Measurements from ENCODE around the gene CARD11. TPM values are rescaled to one million over a fixed set of nuclear protein-coding genes. Genes with fewer than 3 reads are reported as not detected.

CARD11 gene
- total and polyA plus RNA-seq, 2 experiments from 2014 or later = 17.7 to 29.0 TPM

DNA sequence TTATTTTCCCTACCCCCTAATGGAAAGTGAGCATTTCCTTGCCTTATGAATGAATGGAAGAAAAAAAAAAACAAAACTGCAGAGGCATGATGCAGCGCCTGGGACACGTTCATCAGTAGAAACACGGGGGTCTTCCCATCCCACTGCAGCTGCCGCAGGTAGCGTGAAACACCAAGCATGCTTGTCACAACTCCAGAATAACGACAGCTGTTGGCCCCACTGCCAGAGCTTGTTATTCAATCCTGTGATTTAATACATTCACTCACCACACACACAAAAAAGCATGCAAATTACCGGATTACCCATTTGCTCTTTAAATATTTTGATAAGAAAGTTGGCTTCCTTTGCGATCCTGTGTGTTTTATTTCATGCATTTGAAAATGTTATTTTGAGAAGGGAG lies 151.1 kb downstream of the CARD11 start:
- H3K9me2 ChIP-seq (ENCODE audit: insufficient read depth) = no peaks in the 10 kb centered on the region
- H2AFZ ChIP-seq = no peak overlapping the region
- no peak overlapping the region for H3K27ac Mint-ChIP-seq
- H3K36me3 Mint-ChIP-seq (ENCODE audit: low read depth) = no peaks in the 10 kb centered on the region
- DNase-seq (ENCODE audit: low spot score) = no peak
- H3K27ac ChIP-seq (ENCODE audit: low read depth) = no peak overlapping the region
- TF ChIP-seq, protein P1, sequence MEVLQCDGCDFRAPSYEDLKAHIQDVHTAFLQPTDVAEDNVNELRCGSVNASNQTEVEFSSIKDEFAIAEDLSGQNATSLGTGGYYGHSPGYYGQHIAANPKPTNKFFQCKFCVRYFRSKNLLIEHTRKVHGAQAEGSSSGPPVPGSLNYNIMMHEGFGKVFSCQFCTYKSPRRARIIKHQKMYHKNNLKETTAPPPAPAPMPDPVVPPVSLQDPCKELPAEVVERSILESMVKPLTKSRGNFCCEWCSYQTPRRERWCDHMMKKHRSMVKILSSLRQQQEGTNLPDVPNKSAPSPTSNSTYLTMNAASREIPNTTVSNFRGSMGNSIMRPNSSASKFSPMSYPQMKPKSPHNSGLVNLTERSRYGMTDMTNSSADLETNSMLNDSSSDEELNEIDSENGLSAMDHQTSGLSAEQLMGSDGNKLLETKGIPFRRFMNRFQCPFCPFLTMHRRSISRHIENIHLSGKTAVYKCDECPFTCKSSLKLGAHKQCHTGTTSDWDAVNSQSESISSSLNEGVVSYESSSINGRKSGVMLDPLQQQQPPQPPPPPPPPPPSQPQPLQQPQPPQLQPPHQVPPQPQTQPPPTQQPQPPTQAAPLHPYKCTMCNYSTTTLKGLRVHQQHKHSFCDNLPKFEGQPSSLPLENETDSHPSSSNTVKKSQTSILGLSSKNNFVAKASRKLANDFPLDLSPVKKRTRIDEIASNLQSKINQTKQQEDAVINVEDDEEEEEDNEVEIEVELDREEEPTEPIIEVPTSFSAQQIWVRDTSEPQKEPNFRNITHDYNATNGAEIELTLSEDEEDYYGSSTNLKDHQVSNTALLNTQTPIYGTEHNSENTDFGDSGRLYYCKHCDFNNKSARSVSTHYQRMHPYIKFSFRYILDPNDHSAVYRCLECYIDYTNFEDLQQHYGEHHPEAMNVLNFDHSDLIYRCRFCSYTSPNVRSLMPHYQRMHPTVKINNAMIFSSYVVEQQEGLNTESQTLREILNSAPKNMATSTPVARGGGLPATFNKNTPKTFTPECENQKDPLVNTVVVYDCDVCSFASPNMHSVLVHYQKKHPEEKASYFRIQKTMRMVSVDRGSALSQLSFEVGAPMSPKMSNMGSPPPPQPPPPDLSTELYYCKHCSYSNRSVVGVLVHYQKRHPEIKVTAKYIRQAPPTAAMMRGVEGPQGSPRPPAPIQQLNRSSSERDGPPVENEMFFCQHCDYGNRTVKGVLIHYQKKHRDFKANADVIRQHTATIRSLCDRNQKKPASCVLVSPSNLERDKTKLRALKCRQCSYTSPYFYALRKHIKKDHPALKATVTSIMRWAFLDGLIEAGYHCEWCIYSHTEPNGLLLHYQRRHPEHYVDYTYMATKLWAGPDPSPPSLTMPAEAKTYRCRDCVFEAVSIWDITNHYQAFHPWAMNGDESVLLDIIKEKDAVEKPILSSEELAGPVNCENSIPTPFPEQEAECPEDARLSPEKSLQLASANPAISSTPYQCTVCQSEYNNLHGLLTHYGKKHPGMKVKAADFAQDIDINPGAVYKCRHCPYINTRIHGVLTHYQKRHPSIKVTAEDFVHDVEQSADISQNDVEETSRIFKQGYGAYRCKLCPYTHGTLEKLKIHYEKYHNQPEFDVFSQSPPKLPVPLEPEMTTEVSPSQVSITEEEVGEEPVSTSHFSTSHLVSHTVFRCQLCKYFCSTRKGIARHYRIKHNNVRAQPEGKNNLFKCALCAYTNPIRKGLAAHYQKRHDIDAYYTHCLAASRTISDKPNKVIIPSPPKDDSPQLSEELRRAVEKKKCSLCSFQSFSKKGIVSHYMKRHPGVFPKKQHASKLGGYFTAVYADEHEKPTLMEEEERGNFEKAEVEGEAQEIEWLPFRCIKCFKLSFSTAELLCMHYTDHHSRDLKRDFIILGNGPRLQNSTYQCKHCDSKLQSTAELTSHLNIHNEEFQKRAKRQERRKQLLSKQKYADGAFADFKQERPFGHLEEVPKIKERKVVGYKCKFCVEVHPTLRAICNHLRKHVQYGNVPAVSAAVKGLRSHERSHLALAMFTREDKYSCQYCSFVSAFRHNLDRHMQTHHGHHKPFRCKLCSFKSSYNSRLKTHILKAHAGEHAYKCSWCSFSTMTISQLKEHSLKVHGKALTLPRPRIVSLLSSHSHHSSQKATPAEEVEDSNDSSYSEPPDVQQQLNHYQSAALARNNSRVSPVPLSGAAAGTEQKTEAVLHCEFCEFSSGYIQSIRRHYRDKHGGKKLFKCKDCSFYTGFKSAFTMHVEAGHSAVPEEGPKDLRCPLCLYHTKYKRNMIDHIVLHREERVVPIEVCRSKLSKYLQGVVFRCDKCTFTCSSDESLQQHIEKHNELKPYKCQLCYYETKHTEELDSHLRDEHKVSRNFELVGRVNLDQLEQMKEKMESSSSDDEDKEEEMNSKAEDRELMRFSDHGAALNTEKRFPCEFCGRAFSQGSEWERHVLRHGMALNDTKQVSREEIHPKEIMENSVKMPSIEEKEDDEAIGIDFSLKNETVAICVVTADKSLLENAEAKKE (CRISPR knock-in tag; IDR thresholded peaks at IDR 0.05) = no peak
- TF ChIP-seq EZH2phosphoT487 (IDR thresholded peaks at IDR 0.05; ENCODE audit: unreplicated experiment) (no peak), STAT1 (IDR thresholded peaks at IDR 0.05; ENCODE audit: unreplicated experiment) (no peak), ZNF331 (CRISPR knock-in tag; IDR thresholded peaks at IDR 0.05; ENCODE audit: low read depth) (no peak), ZNF114 (CRISPR knock-in tag; IDR thresholded peaks at IDR 0.05) (no peak)
- TF ChIP-seq, protein P2, sequence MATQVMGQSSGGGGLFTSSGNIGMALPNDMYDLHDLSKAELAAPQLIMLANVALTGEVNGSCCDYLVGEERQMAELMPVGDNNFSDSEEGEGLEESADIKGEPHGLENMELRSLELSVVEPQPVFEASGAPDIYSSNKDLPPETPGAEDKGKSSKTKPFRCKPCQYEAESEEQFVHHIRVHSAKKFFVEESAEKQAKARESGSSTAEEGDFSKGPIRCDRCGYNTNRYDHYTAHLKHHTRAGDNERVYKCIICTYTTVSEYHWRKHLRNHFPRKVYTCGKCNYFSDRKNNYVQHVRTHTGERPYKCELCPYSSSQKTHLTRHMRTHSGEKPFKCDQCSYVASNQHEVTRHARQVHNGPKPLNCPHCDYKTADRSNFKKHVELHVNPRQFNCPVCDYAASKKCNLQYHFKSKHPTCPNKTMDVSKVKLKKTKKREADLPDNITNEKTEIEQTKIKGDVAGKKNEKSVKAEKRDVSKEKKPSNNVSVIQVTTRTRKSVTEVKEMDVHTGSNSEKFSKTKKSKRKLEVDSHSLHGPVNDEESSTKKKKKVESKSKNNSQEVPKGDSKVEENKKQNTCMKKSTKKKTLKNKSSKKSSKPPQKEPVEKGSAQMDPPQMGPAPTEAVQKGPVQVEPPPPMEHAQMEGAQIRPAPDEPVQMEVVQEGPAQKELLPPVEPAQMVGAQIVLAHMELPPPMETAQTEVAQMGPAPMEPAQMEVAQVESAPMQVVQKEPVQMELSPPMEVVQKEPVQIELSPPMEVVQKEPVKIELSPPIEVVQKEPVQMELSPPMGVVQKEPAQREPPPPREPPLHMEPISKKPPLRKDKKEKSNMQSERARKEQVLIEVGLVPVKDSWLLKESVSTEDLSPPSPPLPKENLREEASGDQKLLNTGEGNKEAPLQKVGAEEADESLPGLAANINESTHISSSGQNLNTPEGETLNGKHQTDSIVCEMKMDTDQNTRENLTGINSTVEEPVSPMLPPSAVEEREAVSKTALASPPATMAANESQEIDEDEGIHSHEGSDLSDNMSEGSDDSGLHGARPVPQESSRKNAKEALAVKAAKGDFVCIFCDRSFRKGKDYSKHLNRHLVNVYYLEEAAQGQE (IDR thresholded peaks at IDR 0.05; ENCODE audit: unreplicated experiment) = no peak
- TF ChIP-seq, protein P3, sequence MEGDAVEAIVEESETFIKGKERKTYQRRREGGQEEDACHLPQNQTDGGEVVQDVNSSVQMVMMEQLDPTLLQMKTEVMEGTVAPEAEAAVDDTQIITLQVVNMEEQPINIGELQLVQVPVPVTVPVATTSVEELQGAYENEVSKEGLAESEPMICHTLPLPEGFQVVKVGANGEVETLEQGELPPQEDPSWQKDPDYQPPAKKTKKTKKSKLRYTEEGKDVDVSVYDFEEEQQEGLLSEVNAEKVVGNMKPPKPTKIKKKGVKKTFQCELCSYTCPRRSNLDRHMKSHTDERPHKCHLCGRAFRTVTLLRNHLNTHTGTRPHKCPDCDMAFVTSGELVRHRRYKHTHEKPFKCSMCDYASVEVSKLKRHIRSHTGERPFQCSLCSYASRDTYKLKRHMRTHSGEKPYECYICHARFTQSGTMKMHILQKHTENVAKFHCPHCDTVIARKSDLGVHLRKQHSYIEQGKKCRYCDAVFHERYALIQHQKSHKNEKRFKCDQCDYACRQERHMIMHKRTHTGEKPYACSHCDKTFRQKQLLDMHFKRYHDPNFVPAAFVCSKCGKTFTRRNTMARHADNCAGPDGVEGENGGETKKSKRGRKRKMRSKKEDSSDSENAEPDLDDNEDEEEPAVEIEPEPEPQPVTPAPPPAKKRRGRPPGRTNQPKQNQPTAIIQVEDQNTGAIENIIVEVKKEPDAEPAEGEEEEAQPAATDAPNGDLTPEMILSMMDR (conservative IDR thresholded peaks at IDR 0.05; ENCODE audit: low read depth in 2 of 2) = no peak
- no peaks in the 10 kb centered on the region; the same call in 2 of the 3 replicates for H3K4me1 Mint-ChIP-seq
- no peak overlapping the region for H3K4me2 ChIP-seq
- H3K4me1 ChIP-seq (ENCODE audit: insufficient read depth) = no peaks in the 10 kb centered on the region
- H3K27me3 Mint-ChIP-seq (ENCODE audit: insufficient read depth, low read depth, poor library complexity) = peaks cover 6% of the 10 kb centered on the region
- no peaks in the 10 kb centered on the region for H3K27me3 ChIP-seq (ENCODE audit: insufficient read depth)
- H3F3A ChIP-seq (replicated peaks; ENCODE audit: low read depth) = no peaks in the 10 kb centered on the region
- H3K79me2 ChIP-seq (replicated peaks; ENCODE audit: insufficient read depth) = no peaks in the 10 kb centered on the region
- no peaks in the 10 kb centered on the region for H3K9me3 Mint-ChIP-seq
- no peak overlapping the region for H3K4me3 ChIP-seq
- no peak overlapping the region for H3K4me3 Mint-ChIP-seq
- ATAC-seq = no peak
- H3K36me3 ChIP-seq (ENCODE audit: insufficient read depth) = no peaks in the 10 kb centered on the region
- no peaks in the 10 kb centered on the region for H4K20me1 ChIP-seq (replicated peaks; ENCODE audit: insufficient read depth)
